HL-60 (cell line): Measurements from ENCODE around the gene EYA2.
"Not testable (repeated sequence)": the region's sequence is repeated elsewhere in the genome, so short reads cannot be mapped to it uniquely, and the experiment has no call there.

Source experiments
- DNase-seq, 2 experiments: peaks; one replicate each; pipeline ENCODE4 v3.0.0-alpha.2; 2010 to 2020; ENCODE audit warnings: low read depth in 1 of 2, low spot score in 1 of 2
- H3K27ac ChIP-seq: fragments of 250-450 bp; sonication (Bioruptor Pico); replicated peaks from 2 replicates; pipeline ENCODE4 v1.5.1; 2020; ENCODE audit warnings: mild to moderate bottlenecking, moderate library complexity
- H3K27me3 ChIP-seq: fragments of 250-450 bp; sonication (Bioruptor Pico); 2 replicates; pipeline ENCODE4 v1.5.1; 2021; ENCODE audit warnings: mild to moderate bottlenecking, moderate library complexity; ENCODE audit not compliant: insufficient read depth, poor library complexity, severe bottlenecking
- H3K4me3 ChIP-seq: replicated peaks from 2 replicates; pipeline ENCODE4 v1.5.1; 2011; ENCODE audit warnings: mild to moderate bottlenecking, control low read depth, low read length; ENCODE audit not compliant: insufficient read depth
- CTCF ChIP-seq: IDR thresholded peaks from one replicate; pipeline ENCODE4 v1.5.1; 2011; ENCODE audit warnings: low read length, control low read depth, inconsistent platforms; ENCODE audit not compliant: insufficient read depth
- GABPA ChIP-seq: IDR thresholded peaks from 2 replicates; pipeline ENCODE4 v1.6.1; 2012; ENCODE audit warnings: low read depth
- POLR2AphosphoS5 ChIP-seq: IDR thresholded peaks from 2 replicates; pipeline ENCODE4 v1.6.1; 2012; ENCODE audit warnings: low read depth
- SPI1 ChIP-seq: IDR thresholded peaks from 2 replicates; pipeline ENCODE4 v1.6.1; 2012; ENCODE audit warnings: low read depth, mild to moderate bottlenecking, borderline replicate concordance
- TF ChIP-seq, protein P1 (sequence below): IDR thresholded peaks from 2 replicates; pipeline ENCODE4 v1.6.1; 2012; ENCODE audit warnings: low read depth; ENCODE audit not compliant: insufficient replicate concordance

EYA2 gene

DNA sequence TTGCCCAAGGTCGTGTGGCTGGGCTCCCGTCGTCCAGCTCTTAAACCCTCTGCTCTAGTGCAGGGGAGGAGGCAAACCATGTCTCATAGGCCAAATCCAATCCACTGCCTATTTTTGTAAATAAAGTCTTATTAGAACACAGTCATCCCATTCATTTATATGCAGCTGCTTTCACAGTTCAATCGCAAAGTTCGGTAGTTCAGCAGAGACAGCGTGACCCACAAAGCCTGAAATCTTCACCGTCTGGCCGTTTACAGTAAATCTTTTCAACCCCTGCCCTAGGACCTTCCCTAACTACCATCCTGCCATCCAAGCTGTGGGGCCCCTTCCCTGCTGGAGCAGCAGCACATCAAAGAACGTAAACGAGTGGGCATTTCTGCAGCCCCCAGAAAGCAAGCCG lies 65.9 kb downstream of the EYA2 start:
- TF ChIP-seq, protein P1, sequence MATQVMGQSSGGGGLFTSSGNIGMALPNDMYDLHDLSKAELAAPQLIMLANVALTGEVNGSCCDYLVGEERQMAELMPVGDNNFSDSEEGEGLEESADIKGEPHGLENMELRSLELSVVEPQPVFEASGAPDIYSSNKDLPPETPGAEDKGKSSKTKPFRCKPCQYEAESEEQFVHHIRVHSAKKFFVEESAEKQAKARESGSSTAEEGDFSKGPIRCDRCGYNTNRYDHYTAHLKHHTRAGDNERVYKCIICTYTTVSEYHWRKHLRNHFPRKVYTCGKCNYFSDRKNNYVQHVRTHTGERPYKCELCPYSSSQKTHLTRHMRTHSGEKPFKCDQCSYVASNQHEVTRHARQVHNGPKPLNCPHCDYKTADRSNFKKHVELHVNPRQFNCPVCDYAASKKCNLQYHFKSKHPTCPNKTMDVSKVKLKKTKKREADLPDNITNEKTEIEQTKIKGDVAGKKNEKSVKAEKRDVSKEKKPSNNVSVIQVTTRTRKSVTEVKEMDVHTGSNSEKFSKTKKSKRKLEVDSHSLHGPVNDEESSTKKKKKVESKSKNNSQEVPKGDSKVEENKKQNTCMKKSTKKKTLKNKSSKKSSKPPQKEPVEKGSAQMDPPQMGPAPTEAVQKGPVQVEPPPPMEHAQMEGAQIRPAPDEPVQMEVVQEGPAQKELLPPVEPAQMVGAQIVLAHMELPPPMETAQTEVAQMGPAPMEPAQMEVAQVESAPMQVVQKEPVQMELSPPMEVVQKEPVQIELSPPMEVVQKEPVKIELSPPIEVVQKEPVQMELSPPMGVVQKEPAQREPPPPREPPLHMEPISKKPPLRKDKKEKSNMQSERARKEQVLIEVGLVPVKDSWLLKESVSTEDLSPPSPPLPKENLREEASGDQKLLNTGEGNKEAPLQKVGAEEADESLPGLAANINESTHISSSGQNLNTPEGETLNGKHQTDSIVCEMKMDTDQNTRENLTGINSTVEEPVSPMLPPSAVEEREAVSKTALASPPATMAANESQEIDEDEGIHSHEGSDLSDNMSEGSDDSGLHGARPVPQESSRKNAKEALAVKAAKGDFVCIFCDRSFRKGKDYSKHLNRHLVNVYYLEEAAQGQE = no peak
- TF ChIP-seq SPI1 (no peak), CTCF (no peak)
- no peak overlapping the region for H3K27ac ChIP-seq
- no peak for DNase-seq
- no peak overlapping the region for H3K4me3 ChIP-seq
- H3K27me3 ChIP-seq = no peaks in the 10 kb centered on the region

DNA sequence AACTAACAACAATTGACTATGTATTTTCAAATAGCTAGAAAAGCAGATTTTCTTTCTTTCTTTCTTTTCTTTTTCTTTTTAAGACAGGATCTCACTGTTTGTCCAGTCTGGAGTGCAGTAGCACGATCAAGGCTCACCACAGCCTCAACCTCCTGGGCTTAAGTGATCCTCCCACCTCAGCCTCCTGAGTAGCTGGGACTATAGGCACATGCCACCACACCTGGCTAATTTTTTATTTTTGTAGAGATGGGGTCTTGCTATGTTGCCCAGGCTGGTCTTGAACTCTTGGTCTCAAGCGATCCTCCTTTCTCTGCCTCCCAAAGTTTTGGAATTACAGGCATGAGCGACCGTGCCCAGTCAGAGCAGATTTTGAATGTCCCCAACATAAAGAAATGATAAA lies 67.3 kb downstream of the EYA2 start:
- H3K4me3 ChIP-seq, H3K27me3 ChIP-seq, DNase-seq, H3K27ac ChIP-seq: not testable (repeated sequence)

DNA sequence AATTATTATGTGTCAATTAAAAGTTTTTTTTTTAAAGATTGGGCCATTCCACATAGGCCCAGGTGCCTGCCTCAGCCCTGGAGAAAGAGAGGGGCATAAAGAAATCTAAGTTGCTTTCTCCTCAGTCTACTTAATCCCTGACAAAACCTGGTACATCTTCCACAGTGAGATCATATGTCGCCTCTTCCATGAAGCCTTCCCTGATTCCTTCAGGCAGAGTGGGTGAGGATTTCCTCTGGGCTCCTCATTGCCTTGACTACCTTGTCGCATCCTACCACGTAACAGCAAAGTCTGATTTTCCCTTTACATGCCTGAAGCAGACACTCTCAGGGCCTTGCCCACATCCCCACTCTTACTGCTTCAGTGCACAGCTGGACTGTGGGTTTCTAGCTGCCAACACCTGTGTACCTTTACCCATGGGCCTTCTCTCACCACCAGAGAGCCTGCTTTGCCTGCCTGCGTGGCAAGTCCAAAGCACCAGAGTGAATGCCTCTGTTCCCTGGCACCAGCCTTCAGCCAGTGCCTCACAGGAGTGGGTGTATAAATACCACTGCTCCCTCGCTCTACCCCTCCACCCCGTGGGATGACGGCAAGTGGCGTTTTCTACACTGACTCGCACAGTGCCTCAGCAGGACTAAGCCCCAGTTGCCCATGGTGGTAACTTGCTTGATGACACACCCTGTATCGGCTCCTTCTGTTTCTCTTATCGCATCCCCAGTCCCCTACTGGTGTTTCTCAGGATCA lies 68.0 kb downstream of the EYA2 start:
- Histone ChIP-seq H3K27me3 (no peaks in the 10 kb centered on the region), H3K4me3 (no peak overlapping the region), H3K27ac (no peak overlapping the region)
- no peak for DNase-seq
- TF ChIP-seq, protein P1 = no peak
- no peak for TF ChIP-seq SPI1
- TF ChIP-seq GABPA = no peak
- TF ChIP-seq CTCF = no peak
- no peak for TF ChIP-seq POLR2AphosphoS5

GRCh38 chr20:46963196-46963529 lies 68.5 kb downstream of the EYA2 start:
- DNase-seq = no peak
- Histone ChIP-seq H3K27me3 (no peaks in the 10 kb centered on the region), H3K27ac (no peak overlapping the region), H3K4me3 (no peak overlapping the region)
- TF ChIP-seq SPI1 (no peak), GABPA (no peak), CTCF (no peak), POLR2AphosphoS5 (no peak)
- TF ChIP-seq, protein P1 = no peak
